ENCODE results near the gene CACNA1C.

The CACNA1C gene

GRCh38 chr12:2650261-2651067, 597.7 kb downstream of the CACNA1C start:
- Histone ChIP-seq H2AFZ (ENCODE audit: low read length, unreplicated experiment) (no peak overlapping the region), H3K4me3 (ENCODE audit: low read depth, low read length) (no peak overlapping the region), H3K27me3 (ENCODE audit: insufficient read depth, low read length) (0 out of 2 replicates have a peak, but pooled peaks cover 7% of the 10 kb centered on the region), H3K27ac (ENCODE audit: low read depth, low read length) (no peak overlapping the region), H3K4me1 (ENCODE audit: control insufficient read depth, insufficient read depth, low read length, unreplicated experiment) (no peaks in the 10 kb centered on the region), H3K79me2 (ENCODE audit: control insufficient read depth, insufficient read depth, low read length, unreplicated experiment) (no peaks in the 10 kb centered on the region), H3K36me3 (ENCODE audit: insufficient read depth, low read length) (no peaks in the 10 kb centered on the region)

DNA sequence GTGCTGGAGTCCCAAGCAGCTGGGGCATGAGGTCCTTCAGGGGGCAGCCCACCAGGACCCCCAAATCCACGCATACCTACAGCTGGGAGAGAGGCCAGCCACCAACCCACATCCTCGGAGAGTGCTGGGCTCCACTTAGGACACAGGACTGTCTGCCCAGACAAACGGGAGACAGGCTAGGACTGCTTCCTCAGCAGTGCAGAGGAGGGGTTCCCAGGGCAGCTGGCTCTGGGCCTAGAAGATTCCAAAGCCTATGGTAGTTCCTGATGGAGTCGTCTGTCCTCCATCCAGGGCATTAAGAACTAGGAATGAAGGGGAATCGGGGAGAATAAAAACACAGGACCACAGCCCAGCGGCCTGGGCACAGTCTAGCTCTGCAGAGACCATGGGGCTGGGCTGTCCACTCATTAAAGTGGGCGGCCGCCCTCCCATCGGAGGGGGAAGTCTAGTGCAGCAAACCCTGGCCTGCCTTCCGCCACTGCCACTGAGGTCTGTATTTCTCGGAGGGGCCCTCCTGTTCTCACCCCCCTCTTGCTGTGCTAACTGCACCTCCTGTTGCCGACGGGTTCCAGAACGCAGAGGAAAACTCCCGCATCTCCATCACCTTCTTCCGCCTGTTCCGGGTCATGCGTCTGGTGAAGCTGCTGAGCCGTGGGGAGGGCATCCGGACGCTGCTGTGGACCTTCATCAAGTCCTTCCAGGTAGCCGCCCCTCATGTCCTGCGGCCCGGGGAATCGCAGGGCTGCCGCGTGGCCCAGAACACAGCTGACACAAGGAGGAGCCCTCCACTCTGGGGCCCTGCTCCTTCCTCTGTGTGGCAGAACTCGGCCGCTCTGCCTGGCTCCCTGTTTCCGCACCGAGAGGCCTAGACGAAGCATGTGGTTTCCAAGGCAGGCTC, 598.5 kb downstream of the CACNA1C start:
- Histone ChIP-seq H2AFZ (ENCODE audit: low read length, unreplicated experiment) (no peak overlapping the region), H3K36me3 (ENCODE audit: insufficient read depth, low read length) (no peaks in the 10 kb centered on the region), H3K79me2 (ENCODE audit: control insufficient read depth, insufficient read depth, low read length, unreplicated experiment) (no peaks in the 10 kb centered on the region), H3K4me3 (ENCODE audit: low read depth, low read length) (no peak overlapping the region), H3K27me3 (ENCODE audit: insufficient read depth, low read length) (no peaks in the 10 kb centered on the region), H3K27ac (ENCODE audit: low read depth, low read length) (no peak overlapping the region), H3K4me1 (ENCODE audit: control insufficient read depth, insufficient read depth, low read length, unreplicated experiment) (no peaks in the 10 kb centered on the region)

GRCh38 chr12:2652011-2652400, 599.2 kb downstream of the CACNA1C start:
- Histone ChIP-seq H3K27me3 (ENCODE audit: insufficient read depth, low read length) (no peaks in the 10 kb centered on the region), H2AFZ (ENCODE audit: low read length, unreplicated experiment) (no peak overlapping the region)

DNA sequence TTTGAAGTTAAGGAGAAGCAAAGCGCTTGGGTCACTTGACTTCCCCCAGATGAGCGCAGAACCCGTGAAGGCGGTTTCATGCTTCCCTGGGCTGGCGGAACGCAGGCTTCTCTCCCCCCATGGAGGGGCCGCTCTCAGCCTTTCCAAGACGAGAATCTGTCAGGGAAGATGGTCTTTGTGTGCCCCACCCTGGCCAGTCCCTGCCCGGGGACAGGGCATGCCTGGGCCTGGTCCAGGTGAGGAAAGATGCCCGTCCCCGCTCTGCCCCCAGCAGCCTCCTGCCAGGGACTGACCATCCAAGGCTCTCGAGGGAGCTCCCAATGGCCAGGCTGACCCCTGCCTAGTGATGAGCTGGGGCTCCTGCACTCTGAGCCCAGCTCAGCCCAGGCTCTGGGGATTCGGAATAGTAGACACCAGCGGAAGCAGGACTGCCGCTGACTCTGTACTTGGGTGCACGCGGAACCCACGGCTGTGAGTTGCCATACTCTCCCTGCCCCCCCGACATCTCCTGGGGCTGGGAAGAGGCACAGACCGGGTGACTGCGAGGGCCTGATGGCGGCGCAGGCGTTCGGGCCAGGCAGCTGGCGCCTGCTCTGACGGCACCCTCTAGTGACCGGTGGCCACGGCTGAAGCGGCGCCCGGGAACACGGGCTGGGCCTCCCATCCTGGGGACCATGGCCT, 599.8 kb downstream of the CACNA1C start:
- H3K79me2 ChIP-seq (ENCODE audit: control insufficient read depth, insufficient read depth, low read length, unreplicated experiment) = no peaks in the 10 kb centered on the region
- no peaks in the 10 kb centered on the region for H3K27me3 ChIP-seq (ENCODE audit: insufficient read depth, low read length)
- no peak overlapping the region for H3K27ac ChIP-seq (ENCODE audit: low read depth, low read length)
- H3K4me1 ChIP-seq (ENCODE audit: control insufficient read depth, insufficient read depth, low read length, unreplicated experiment) = no peaks in the 10 kb centered on the region
- no peaks in the 10 kb centered on the region for H3K36me3 ChIP-seq (ENCODE audit: insufficient read depth, low read length)
- no peak overlapping the region for H3K4me3 ChIP-seq (ENCODE audit: low read depth, low read length)
- no peak overlapping the region for H2AFZ ChIP-seq (ENCODE audit: low read length, unreplicated experiment)

More at GRCh38 chr12:2652011-2652400, 599.2 kb downstream of the CACNA1C start:
- H3K27ac ChIP-seq (ENCODE audit: low read depth, low read length) = no peak overlapping the region
- no peak overlapping the region for H3K4me3 ChIP-seq (ENCODE audit: low read depth, low read length)
- H3K36me3 ChIP-seq (ENCODE audit: insufficient read depth, low read length) = no peaks in the 10 kb centered on the region
- H3K79me2 ChIP-seq (ENCODE audit: control insufficient read depth, insufficient read depth, low read length, unreplicated experiment) = no peaks in the 10 kb centered on the region
- no peaks in the 10 kb centered on the region for H3K4me1 ChIP-seq (ENCODE audit: control insufficient read depth, insufficient read depth, low read length, unreplicated experiment)

- H3K27me3 ChIP-seq (ENCODE audit: insufficient read depth, low read length) = no peaks in the 10 kb centered on the region
- no peak overlapping the region for H3K27ac ChIP-seq (ENCODE audit: low read depth, low read length)
- no peaks in the 10 kb centered on the region for H3K79me2 ChIP-seq (ENCODE audit: control insufficient read depth, insufficient read depth, low read length, unreplicated experiment)
- no peaks in the 10 kb centered on the region for H3K4me1 ChIP-seq (ENCODE audit: control insufficient read depth, insufficient read depth, low read length, unreplicated experiment)
- no peak overlapping the region for H2AFZ ChIP-seq (ENCODE audit: low read length, unreplicated experiment)
- no peaks in the 10 kb centered on the region for H3K36me3 ChIP-seq (ENCODE audit: insufficient read depth, low read length)
- H3K4me3 ChIP-seq (ENCODE audit: low read depth, low read length) = no peak overlapping the region
Observed at GRCh38 chr12:2653461-2653965, 600.7 kb downstream of the CACNA1C start.

GRCh38 chr12:2654311-2654710, 601.5 kb downstream of the CACNA1C start:
- Histone ChIP-seq H3K4me3 (ENCODE audit: low read depth, low read length) (no peak overlapping the region), H3K27me3 (ENCODE audit: insufficient read depth, low read length) (no peaks in the 10 kb centered on the region), H3K27ac (ENCODE audit: low read depth, low read length) (no peak overlapping the region), H3K4me1 (ENCODE audit: control insufficient read depth, insufficient read depth, low read length, unreplicated experiment) (no peaks in the 10 kb centered on the region), H2AFZ (ENCODE audit: low read length, unreplicated experiment) (no peak overlapping the region), H3K79me2 (ENCODE audit: control insufficient read depth, insufficient read depth, low read length, unreplicated experiment) (no peaks in the 10 kb centered on the region), H3K36me3 (ENCODE audit: insufficient read depth, low read length) (no peaks in the 10 kb centered on the region)

- no peak overlapping the region for H3K4me3 ChIP-seq (ENCODE audit: low read depth, low read length)
- H3K36me3 ChIP-seq (ENCODE audit: insufficient read depth, low read length) = no peaks in the 10 kb centered on the region
- no peak overlapping the region for H2AFZ ChIP-seq (ENCODE audit: low read length, unreplicated experiment)
- H3K27me3 ChIP-seq (ENCODE audit: insufficient read depth, low read length) = no peaks in the 10 kb centered on the region
- no peaks in the 10 kb centered on the region for H3K79me2 ChIP-seq (ENCODE audit: control insufficient read depth, insufficient read depth, low read length, unreplicated experiment)
- no peaks in the 10 kb centered on the region for H3K4me1 ChIP-seq (ENCODE audit: control insufficient read depth, insufficient read depth, low read length, unreplicated experiment)
- no peak overlapping the region for H3K27ac ChIP-seq (ENCODE audit: low read depth, low read length)
Observed at GRCh38 chr12:2654741-2655140, 602.0 kb downstream of the CACNA1C start.

DNA sequence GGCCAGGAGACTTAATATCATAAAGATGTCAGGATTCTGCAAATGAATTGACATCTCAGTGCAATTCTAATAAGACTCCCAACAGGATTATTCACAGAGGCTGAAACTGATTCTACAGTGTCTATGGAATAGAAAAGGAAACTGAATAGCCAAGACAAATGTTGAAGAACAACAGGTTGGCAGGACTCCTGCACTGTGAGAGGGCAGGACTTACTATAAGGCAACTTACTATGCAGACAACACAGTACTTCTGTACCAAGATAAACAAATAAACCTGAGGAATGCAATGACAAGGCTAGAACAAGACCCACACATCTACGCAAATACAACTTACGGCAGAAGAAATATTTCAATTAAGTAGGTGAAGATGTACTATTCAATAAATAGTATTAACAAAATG, 609.7 kb downstream of the CACNA1C start:
- Histone ChIP-seq H3K27me3 (ENCODE audit: insufficient read depth, low read length) (no peaks in the 10 kb centered on the region), H3K79me2 (ENCODE audit: control insufficient read depth, insufficient read depth, low read length, unreplicated experiment) (no peaks in the 10 kb centered on the region), H3K4me3 (ENCODE audit: low read depth, low read length) (no peak overlapping the region), H3K36me3 (ENCODE audit: insufficient read depth, low read length) (no peaks in the 10 kb centered on the region), H3K4me1 (ENCODE audit: control insufficient read depth, insufficient read depth, low read length, unreplicated experiment) (no peaks in the 10 kb centered on the region), H3K27ac (ENCODE audit: low read depth, low read length) (no peak overlapping the region), H2AFZ (ENCODE audit: low read length, unreplicated experiment) (no peak overlapping the region)

DNA sequence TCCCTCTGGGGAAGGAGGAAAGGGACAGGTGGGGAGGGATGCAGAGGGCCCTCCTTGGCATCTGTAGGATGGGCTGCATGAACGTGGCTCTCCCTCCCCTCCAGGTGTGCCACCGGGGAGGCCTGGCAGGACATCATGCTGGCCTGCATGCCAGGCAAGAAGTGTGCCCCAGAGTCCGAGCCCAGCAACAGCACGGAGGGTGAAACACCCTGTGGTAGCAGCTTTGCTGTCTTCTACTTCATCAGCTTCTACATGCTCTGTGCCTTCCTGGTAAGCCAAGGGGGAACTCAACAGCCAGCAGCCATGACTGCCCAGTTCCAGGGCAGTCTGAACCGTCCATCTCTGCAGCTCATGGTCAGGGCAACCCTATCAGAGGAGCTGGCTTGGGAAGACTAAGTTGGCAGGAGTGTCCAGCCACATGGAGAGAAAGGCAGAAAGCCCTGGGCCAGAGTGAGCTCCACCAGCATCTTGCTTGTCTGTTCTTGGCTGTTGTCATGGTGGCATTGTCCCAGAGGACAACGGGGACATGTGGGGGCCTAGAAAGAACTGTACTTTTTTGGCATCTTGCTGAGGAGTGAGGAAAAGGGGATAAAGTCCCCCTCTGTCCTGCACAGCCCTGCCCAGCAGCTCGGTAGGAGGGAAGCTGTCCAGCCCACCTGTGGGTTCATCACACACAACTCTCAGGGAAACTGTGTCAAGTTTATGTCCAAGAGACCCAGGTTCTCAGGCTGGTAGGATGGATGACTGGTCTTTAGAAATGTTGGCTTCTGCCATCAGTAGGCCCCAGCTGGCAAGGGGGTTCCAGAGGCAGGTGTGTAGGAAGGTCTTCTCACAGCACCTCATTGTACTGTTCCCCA, 612.2 kb downstream of the CACNA1C start:
- H3K4me1 ChIP-seq (ENCODE audit: control insufficient read depth, insufficient read depth, low read length, unreplicated experiment) = no peaks in the 10 kb centered on the region
- no peaks in the 10 kb centered on the region for H3K79me2 ChIP-seq (ENCODE audit: control insufficient read depth, insufficient read depth, low read length, unreplicated experiment)
- no peaks in the 10 kb centered on the region for H3K27me3 ChIP-seq (ENCODE audit: insufficient read depth, low read length)
- H3K36me3 ChIP-seq (ENCODE audit: insufficient read depth, low read length) = no peaks in the 10 kb centered on the region
- H2AFZ ChIP-seq (ENCODE audit: low read length, unreplicated experiment) = no peak overlapping the region
- no peak overlapping the region for H3K27ac ChIP-seq (ENCODE audit: low read depth, low read length)
- no peak overlapping the region for H3K4me3 ChIP-seq (ENCODE audit: low read depth, low read length)

DNA sequence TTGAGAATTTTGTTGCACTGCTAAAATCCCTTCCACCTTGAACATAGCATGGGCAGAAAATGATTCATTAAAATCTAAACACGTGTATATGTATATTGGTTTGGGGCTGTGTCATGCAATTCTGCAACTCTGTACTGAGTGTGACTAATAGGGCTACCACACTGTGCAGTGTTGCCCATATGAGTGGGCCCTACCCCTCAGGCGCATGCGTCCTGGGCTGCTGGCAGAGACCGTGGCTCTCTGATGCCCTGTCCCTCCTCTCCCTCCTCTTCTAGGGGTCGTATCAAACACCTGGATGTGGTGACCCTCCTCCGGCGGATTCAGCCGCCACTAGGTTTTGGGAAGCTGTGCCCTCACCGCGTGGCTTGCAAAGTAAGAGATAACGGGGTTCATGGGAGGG, 613.6 kb downstream of the CACNA1C start:
- Histone ChIP-seq H3K4me3 (ENCODE audit: low read depth, low read length) (no peak overlapping the region), H3K79me2 (ENCODE audit: control insufficient read depth, insufficient read depth, low read length, unreplicated experiment) (no peaks in the 10 kb centered on the region)

More for the DNA sequence above, 613.6 kb downstream of the CACNA1C start:
- Histone ChIP-seq H3K27me3 (ENCODE audit: insufficient read depth, low read length) (no peaks in the 10 kb centered on the region), H3K4me1 (ENCODE audit: control insufficient read depth, insufficient read depth, low read length, unreplicated experiment) (no peaks in the 10 kb centered on the region), H3K36me3 (ENCODE audit: insufficient read depth, low read length) (no peaks in the 10 kb centered on the region), H3K27ac (ENCODE audit: low read depth, low read length) (no peak overlapping the region), H2AFZ (ENCODE audit: low read length, unreplicated experiment) (no peak overlapping the region)
